ENCODE results near the gene PPP2R5C.

DNA sequence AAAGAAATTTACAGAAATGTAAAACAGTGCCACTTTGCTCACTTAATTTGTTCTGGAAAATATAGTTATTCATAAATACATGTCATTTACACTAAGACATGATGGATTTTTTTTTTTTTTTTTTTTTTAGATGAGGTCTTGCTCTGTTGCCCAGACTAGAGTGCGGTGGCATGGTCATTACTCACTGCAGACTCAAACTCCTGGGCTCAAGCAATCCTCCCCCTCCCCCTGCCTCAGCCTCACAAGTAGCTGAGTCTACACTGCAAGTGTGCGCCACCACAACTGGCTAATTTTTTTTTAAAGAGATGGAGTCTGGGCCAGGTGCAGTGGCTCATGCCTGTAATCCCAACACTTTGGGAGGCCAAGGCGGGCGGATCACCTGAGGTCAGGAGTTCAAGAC lies 101.2 kb downstream of the PPP2R5C start:
- TF ChIP-seq, protein P1, sequence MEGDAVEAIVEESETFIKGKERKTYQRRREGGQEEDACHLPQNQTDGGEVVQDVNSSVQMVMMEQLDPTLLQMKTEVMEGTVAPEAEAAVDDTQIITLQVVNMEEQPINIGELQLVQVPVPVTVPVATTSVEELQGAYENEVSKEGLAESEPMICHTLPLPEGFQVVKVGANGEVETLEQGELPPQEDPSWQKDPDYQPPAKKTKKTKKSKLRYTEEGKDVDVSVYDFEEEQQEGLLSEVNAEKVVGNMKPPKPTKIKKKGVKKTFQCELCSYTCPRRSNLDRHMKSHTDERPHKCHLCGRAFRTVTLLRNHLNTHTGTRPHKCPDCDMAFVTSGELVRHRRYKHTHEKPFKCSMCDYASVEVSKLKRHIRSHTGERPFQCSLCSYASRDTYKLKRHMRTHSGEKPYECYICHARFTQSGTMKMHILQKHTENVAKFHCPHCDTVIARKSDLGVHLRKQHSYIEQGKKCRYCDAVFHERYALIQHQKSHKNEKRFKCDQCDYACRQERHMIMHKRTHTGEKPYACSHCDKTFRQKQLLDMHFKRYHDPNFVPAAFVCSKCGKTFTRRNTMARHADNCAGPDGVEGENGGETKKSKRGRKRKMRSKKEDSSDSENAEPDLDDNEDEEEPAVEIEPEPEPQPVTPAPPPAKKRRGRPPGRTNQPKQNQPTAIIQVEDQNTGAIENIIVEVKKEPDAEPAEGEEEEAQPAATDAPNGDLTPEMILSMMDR (IDR thresholded peaks at IDR 0.05) = no peak
- TF ChIP-seq POLR2AphosphoS5 (IDR thresholded peaks at IDR 0.05) = no peak
